Upper lobe of left lung (tissue), 6 donors: ENCODE results near the gene ELOVL6. TPM values are rescaled to one million over a fixed set of nuclear protein-coding genes. Genes with fewer than 3 reads are reported as not detected.

Experiments used
- ATAC-seq, 2 donors: fragments of 200-7000 bp; cut with Tn5 transposase; one replicate each; pipeline ENCODE4 v1.9.1; 2022; ENCODE audit warnings: mild to moderate bottlenecking in 2 of 2, moderate library complexity in 2 of 2; ENCODE audit not compliant: low FRiP score in 2 of 2
- DNase-seq, 2 donors: peaks; one replicate each; pipeline ENCODE4 v3.0.0-alpha.2; 2019 to 2020
- H3K27ac ChIP-seq, 4 donors: fragments of 200-600 bp; sonication (generic); one replicate each; pipeline ENCODE4 v1.5.1; 2016 to 2019
- H3K27me3 ChIP-seq, 4 donors: fragments of 200-600 bp; sonication (generic); one replicate each; pipeline ENCODE4 v1.5.1; 2017 to 2019
- H3K36me3 ChIP-seq, 4 donors: fragments of 200-600 bp; sonication (generic); one replicate each; pipeline ENCODE4 v1.5.1; 2016 to 2019
- H3K4me1 ChIP-seq, 4 donors: fragments of 200-600 bp; sonication (generic); one replicate each; pipeline ENCODE4 v1.5.1; 2018 to 2019
- H3K4me3 ChIP-seq, 4 donors: fragments of 200-600 bp; sonication (generic); one replicate each; pipeline ENCODE4 v1.5.1; 2017 to 2019; ENCODE audit warnings: mild to moderate bottlenecking in 2 of 4, moderate library complexity in 1 of 4
- H3K9me3 ChIP-seq, 4 donors: fragments of 200-600 bp; sonication (generic); one replicate each; pipeline ENCODE4 v1.5.1; 2018 to 2019
- EP300 ChIP-seq, 4 donors: sonication (generic); formaldehyde crosslinking; IDR thresholded peaks; one replicate each; pipeline ENCODE4 v1.5.1; 2017; ENCODE audit warnings: antibody characterized with exemption in 4 of 4, control low read depth in 2 of 4
- POLR2A ChIP-seq, 4 donors: fragments of 450-650 bp; IDR thresholded peaks; one replicate each; pipeline ENCODE4 v1.5.1; 2016 to 2017; ENCODE audit warnings: antibody characterized with exemption in 4 of 4, mild to moderate bottlenecking in 2 of 4
- POLR2AphosphoS5 ChIP-seq, 2 donors: sonication (generic); formaldehyde crosslinking; IDR thresholded peaks; one replicate each; pipeline ENCODE4 v1.5.1; 2017; ENCODE audit warnings: antibody characterized with exemption in 2 of 2
- WGBS, 2 donors: methylation state at CpG; one replicate each; pipeline ENCODE4 v1.1.5; 2017 to 2018; 5-methylcytosine and 5-hydroxymethylcytosine counted together
- total RNA-seq, 6 donors: library from RNA; depleted of rRNA in 4 of 6; stranded (reverse); fragments of >200 nt in 4 of 6; gene quantifications; one replicate each; pipeline versions ENCODE4 v1.1.0 to v1.2.1, GENCODE V29; 2016 to 2021
- TF ChIP-seq, protein P1 (sequence below), 6 experiments: fragments of 450-650 bp in 4 of 6; fragments of 200-600 bp in 2 of 6; sonication (generic) in 2 of 6; IDR thresholded peaks; one replicate each; pipeline ENCODE4 v1.5.1; 2016 to 2019; ENCODE audit warnings: antibody characterized with exemption in 6 of 6
- donor health status: DM: no; HTN: no; CAD: no; lungs with moderate emphysema.
- donor health status: DM: no; HTN: yes; CAD: no; lungs with severe emphysema.

Gene ELOVL6, protein sequence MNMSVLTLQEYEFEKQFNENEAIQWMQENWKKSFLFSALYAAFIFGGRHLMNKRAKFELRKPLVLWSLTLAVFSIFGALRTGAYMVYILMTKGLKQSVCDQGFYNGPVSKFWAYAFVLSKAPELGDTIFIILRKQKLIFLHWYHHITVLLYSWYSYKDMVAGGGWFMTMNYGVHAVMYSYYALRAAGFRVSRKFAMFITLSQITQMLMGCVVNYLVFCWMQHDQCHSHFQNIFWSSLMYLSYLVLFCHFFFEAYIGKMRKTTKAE
- 10 to 100 TPM in 1 of 6 donors, 1 to 10 TPM in 5; 2.1 to 10.2 (median 4.3) TPM for total RNA-seq

GRCh38 chr4:110198435-110199416, at the start of gene ELOVL6:
Gene ELOVL6, minus strand, starts transcription at chr4:110198615. Its CDS starts 280 bp downstream, at chr4:110198335.
- 1 to 3% methylated on average over 44 to 48 of the region's 48 CpGs for WGBS, 2 donors
- H3K4me1 ChIP-seq, result peaks cover 8 to 37% (median 15%) of the 10 kb centered on the region in 4 donors
- H3K36me3 ChIP-seq, result no peaks in the 10 kb centered on the region
- H3K27me3 ChIP-seq, result no peaks in the 10 kb centered on the region
- ATAC-seq (peak; percentile 68 to 73), DNase-seq (peak; percentile 58 to 86)
- TF ChIP-seq POLR2AphosphoS5 (IDR thresholded peaks at IDR 0.05), result peak in 1 of 2 donors; percentile 26
- TF ChIP-seq, protein P1, sequence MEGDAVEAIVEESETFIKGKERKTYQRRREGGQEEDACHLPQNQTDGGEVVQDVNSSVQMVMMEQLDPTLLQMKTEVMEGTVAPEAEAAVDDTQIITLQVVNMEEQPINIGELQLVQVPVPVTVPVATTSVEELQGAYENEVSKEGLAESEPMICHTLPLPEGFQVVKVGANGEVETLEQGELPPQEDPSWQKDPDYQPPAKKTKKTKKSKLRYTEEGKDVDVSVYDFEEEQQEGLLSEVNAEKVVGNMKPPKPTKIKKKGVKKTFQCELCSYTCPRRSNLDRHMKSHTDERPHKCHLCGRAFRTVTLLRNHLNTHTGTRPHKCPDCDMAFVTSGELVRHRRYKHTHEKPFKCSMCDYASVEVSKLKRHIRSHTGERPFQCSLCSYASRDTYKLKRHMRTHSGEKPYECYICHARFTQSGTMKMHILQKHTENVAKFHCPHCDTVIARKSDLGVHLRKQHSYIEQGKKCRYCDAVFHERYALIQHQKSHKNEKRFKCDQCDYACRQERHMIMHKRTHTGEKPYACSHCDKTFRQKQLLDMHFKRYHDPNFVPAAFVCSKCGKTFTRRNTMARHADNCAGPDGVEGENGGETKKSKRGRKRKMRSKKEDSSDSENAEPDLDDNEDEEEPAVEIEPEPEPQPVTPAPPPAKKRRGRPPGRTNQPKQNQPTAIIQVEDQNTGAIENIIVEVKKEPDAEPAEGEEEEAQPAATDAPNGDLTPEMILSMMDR (IDR thresholded peaks at IDR 0.05), result no peak
- peak within 1 kb of the TSS; percentile 67 to 84 (median 82) for H3K4me3 ChIP-seq
- H3K9me3 ChIP-seq, result no peaks in the 10 kb centered on the region
- peak within 1 kb of the TSS in 3 of 4 donors; percentile 78 to 92 (median 92) for H3K27ac ChIP-seq

- Histone ChIP-seq H3K4me3 (no peak overlapping the region), H3K27me3 (no peaks in the 10 kb centered on the region), H3K4me1 (no peaks in the 10 kb centered on the region), H3K9me3 (no peaks in the 10 kb centered on the region), H3K36me3 (no peaks in the 10 kb centered on the region), H3K27ac (no peak overlapping the region)
- no peak for DNase-seq
- ATAC-seq, result no peak
- TF ChIP-seq, protein P1 (IDR thresholded peaks at IDR 0.05), result no peak
- TF ChIP-seq POLR2A (IDR thresholded peaks at IDR 0.05) (no peak), EP300 (IDR thresholded peaks at IDR 0.05) (no peak), POLR2AphosphoS5 (IDR thresholded peaks at IDR 0.05) (no peak)
- 74 to 90% methylated on average over 4 of the region's 4 CpGs for WGBS, 2 donors
Measured at GRCh38 chr4:110248100-110248499, 49.7 kb upstream of the ELOVL6 start.

DNA sequence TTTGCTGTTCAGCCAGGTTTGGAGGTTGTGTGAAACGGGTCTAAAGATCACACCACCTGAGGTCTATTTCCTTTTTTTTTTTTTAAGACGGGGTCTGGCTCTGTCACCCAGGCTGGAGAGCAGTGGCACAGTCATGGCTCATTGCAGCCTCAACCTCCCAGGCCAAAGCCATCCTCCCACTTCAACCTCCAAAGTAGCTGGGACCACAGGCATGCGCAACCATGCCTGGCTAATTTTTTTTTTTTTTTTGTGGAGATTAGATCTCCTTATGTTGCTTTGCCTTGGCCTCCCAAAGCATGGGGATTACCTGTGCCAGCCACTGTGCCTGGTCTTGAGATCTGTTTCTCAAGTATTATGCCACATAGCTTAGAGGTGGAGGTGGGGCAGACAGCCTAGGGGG, 49.2 kb upstream of the ELOVL6 start:
- no peak for TF ChIP-seq POLR2A (IDR thresholded peaks at IDR 0.05)
- no peak for TF ChIP-seq EP300 (IDR thresholded peaks at IDR 0.05)
- TF ChIP-seq POLR2AphosphoS5 (IDR thresholded peaks at IDR 0.05), result no peak
- TF ChIP-seq, protein P1 (IDR thresholded peaks at IDR 0.05), result no peak
- Histone ChIP-seq H3K27me3 (no peaks in the 10 kb centered on the region), H3K9me3 (no peaks in the 10 kb centered on the region), H3K27ac (no peak overlapping the region), H3K4me3 (no peak overlapping the region), H3K36me3 (no peaks in the 10 kb centered on the region), H3K4me1 (no peaks in the 10 kb centered on the region)
- 82 to 90% methylated on average over 3 of the region's 3 CpGs for whole genome bisulfite sequencing, 2 donors
- ATAC-seq (no peak), DNase-seq (no peak)

DNA sequence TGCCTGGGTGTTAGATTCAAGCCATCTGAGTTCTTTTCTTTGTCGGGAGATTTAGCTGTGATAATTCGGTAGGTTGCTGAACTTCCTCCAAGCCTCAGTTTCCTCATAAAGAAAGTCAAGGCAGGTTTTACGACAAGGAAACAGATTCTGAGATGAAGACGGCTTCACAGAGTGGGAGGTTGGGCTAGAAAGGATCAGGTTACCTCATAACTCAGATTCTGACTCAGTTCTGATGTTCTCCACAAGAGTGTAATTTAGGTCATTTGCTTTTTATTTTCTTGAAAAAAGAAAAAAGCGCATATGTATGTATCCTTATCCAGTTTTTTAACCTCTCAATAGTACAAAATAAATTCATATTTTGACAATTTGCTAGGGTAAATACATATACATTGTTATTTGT, 47.2 kb upstream of the ELOVL6 start:
- Histone ChIP-seq H3K27me3 (no peaks in the 10 kb centered on the region), H3K4me3 (no peak overlapping the region), H3K4me1 (no peaks in the 10 kb centered on the region), H3K9me3 (no peaks in the 10 kb centered on the region), H3K27ac (no peak overlapping the region), H3K36me3 (no peaks in the 10 kb centered on the region)
- DNase-seq, result no peak
- no peak for TF ChIP-seq POLR2AphosphoS5 (IDR thresholded peaks at IDR 0.05)
- TF ChIP-seq POLR2A (IDR thresholded peaks at IDR 0.05), result no peak
- TF ChIP-seq, protein P1 (IDR thresholded peaks at IDR 0.05), result no peak
- TF ChIP-seq EP300 (IDR thresholded peaks at IDR 0.05), result no peak
- WGBS, 2 donors, result 62 to 69% methylated on average over 5 of the region's 5 CpGs
- no peak for ATAC-seq
